Tibial nerve (tissue), 3 donors: Measurements from ENCODE around the gene RNF212.

Experiments used
- CTCF ChIP-seq, 5 experiments: fragments of 200-600 bp in 3 of 5; fragments of 450-650 bp in 2 of 5; sonication (generic) in 3 of 5; IDR thresholded peaks; one replicate each; pipeline ENCODE4 v1.5.1; 2016 to 2019; ENCODE audit warnings: antibody characterized with exemption in 5 of 5, mild to moderate bottlenecking in 3 of 5, moderate library complexity in 2 of 5
- POLR2A ChIP-seq, 2 donors: fragments of 450-650 bp; IDR thresholded peaks; one replicate each; pipeline ENCODE4 v1.6.1; 2017; ENCODE audit warnings: antibody characterized with exemption in 2 of 2, mild to moderate bottlenecking in 2 of 2, moderate library complexity in 2 of 2

- no peak for TF ChIP-seq CTCF (IDR thresholded peaks at IDR 0.05)
- no peak for TF ChIP-seq POLR2A (IDR thresholded peaks at IDR 0.05)
Measured at GRCh38 chr4:1096841-1097240, 16.5 kb downstream of the RNF212 start.
